ENCODE results near the gene HLA-DRB5. TPM values are rescaled to one million over a fixed set of nuclear protein-coding genes. Genes with fewer than 3 reads are reported as not detected.

Gene HLA-DRB5
- total and polyA plus RNA-seq, 2 of the 8 experiments (the other 6 are each of a cell fraction or from before 2014, with no cell fraction given), result 0.83 to 1.4 TPM

- Histone ChIP-seq H2AFZ (ENCODE audit: low read length) (no peak overlapping the region), H3K4me2 (ENCODE audit: insufficient read depth in 1 of 2, low read depth in 2 of 2, low read length in 2 of 2) (no peak overlapping the region), H2BK12ac (ENCODE audit: low read depth, low read length) (no peak overlapping the region), H4K91ac (replicated peaks; ENCODE audit: insufficient read length, low read length) (no peak overlapping the region), H3K27me3 (replicated peaks in 1 of 4; ENCODE audit: control insufficient read depth in 3 of 4, extremely low read depth in 1 of 4, insufficient read depth in 3 of 4, low read length in 3 of 4) (no peaks in the 10 kb centered on the region), H2BK15ac (ENCODE audit: low read length) (no peak overlapping the region), H4K5ac (ENCODE audit: insufficient read length, low read depth, low read length) (no peak overlapping the region), H3K79me2 (ENCODE audit: control insufficient read depth in 1 of 2, insufficient read depth in 2 of 2, low read length in 2 of 2) (no peaks in the 10 kb centered on the region), H4K20me1 (replicated peaks in 1 of 2; ENCODE audit: control insufficient read depth in 1 of 2, insufficient read depth in 2 of 2, low read length in 2 of 2) (no peaks in the 10 kb centered on the region), H3K4me3 (ENCODE audit: extremely low read depth in 1 of 4, insufficient read depth in 2 of 4, low read depth in 3 of 4, low read length in 4 of 4) (no peak overlapping the region), H3K56ac (replicated peaks; ENCODE audit: insufficient read length, low read depth, low read length) (no peak overlapping the region), H3K4me1 (replicated peaks in 1 of 4; ENCODE audit: control insufficient read depth in 3 of 4, insufficient read depth in 4 of 4, low read length in 3 of 4) (no peaks in the 10 kb centered on the region), H3K9ac (replicated peaks in 1 of 4; ENCODE audit: extremely low read depth in 1 of 4, low read depth in 3 of 4, low read length in 3 of 4) (no peak overlapping the region), H3K23me2 (ENCODE audit: low read depth, low read length) (no peaks in the 10 kb centered on the region), H2BK5ac (ENCODE audit: low read depth, low read length) (no peak overlapping the region), H3K79me1 (ENCODE audit: low read depth, low read length) (no peaks in the 10 kb centered on the region), H3K14ac (ENCODE audit: insufficient read length) (no peak overlapping the region), H2BK20ac (ENCODE audit: low read length) (no peak overlapping the region), H3K27ac (ENCODE audit: low read depth, low read length) (no peak overlapping the region), H4K8ac (ENCODE audit: extremely low read depth, insufficient read depth, low read length) (no peak overlapping the region), H3K4ac (replicated peaks; ENCODE audit: insufficient read length, low read depth, low read length) (no peak overlapping the region), H2AK5ac (ENCODE audit: low read depth, low read length) (no peak overlapping the region), H3K36me3 (ENCODE audit: control insufficient read depth in 2 of 4, insufficient read depth in 4 of 4, low read length in 3 of 4) (no peaks in the 10 kb centered on the region), H3K9me3 (ENCODE audit: insufficient read depth in 2 of 2, low read depth in 1 of 2, low read length in 1 of 2) (no peaks in the 10 kb centered on the region), H2BK120ac (replicated peaks; ENCODE audit: low read depth, low read length) (no peak overlapping the region), H3K18ac (ENCODE audit: extremely low read depth, low read length) (no peak overlapping the region), H3K23ac (ENCODE audit: insufficient read length) (no peak overlapping the region)
- DNase-seq (ENCODE audit: low read depth in 1 of 2, low spot score in 2 of 2) (no peak), FAIRE-seq (no peak)
- CTCF ChIA-PET (ENCODE audit: partially characterized antibody), result no interaction called here
- POLR2A ChIA-PET (ENCODE audit: partially characterized antibody), result no interaction called here
- 52% methylated on average over 4 of the region's 5 CpGs; no CpG with 5 or more reads in 1 of the 2 experiments for WGBS, 2 experiments (ENCODE audit: extremely low coverage in 1 of 2, insufficient coverage in 1 of 2, insufficient read length in 1 of 2, insufficient replicate concordance in 2 of 2, low coverage in 1 of 2, low lambda C conversion rate in 2 of 2, missing lambda C conversion rate in 1 of 2)
- TF ChIP-seq E2F6 (IDR thresholded peaks at IDR 0.05), result no peak
- no peak for TF ChIP-seq NANOG (IDR thresholded peaks at IDR 0.05; ENCODE audit: insufficient read depth, low read depth, low read length, poor library complexity, severe bottlenecking)
- TF ChIP-seq MAFK (IDR thresholded peaks at IDR 0.05; ENCODE audit: low read depth, low read length), result no peak
- TF ChIP-seq TEAD4 (IDR thresholded peaks at IDR 0.05; ENCODE audit: low read depth, low read length), result no peak
- TF ChIP-seq HDAC2 (IDR thresholded peaks at IDR 0.05; ENCODE audit: borderline replicate concordance in 1 of 2, low read depth in 2 of 2, low read length in 2 of 2), result no peak
- no peak for TF ChIP-seq SIN3A (conservative IDR thresholded peaks at IDR 0.05 in 1 of 2, IDR thresholded peaks at IDR 0.05 in 1 of 2; ENCODE audit: low read depth in 1 of 2, low read length in 2 of 2)
- no peak for TF ChIP-seq TAF7 (optimal IDR thresholded peaks at IDR 0.05; ENCODE audit: borderline replicate concordance, low read depth, low read length)
- no peak for TF ChIP-seq KDM5A (IDR thresholded peaks at IDR 0.05; ENCODE audit: low read length)
- TF ChIP-seq HDAC6 (IDR thresholded peaks at IDR 0.05; ENCODE audit: low read depth, low read length), result no peak
These were observed 23.1 kb upstream of the HLA-DRB5 start for GRCh38 chr6:32553037-32553742.
